ENCODE results near the gene ABCA1.
"Not testable (repeated sequence)": the region's sequence is repeated elsewhere in the genome, so short reads cannot be mapped to it uniquely, and the experiment has no call there.

Gene ABCA1

GRCh38 chr9:104927912-104928740 lies at the start of gene ABCA1:
ABCA1 (minus strand) TSS chr9:104928155; CDS start chr9:104903679, 24,476 bp downstream.
- DNase-seq (ENCODE audit: low read depth in 2 of 2, low spot score in 1 of 2): peak in 1 of 2 donors; percentile 27

GRCh38 chr9:104977580-104977979 lies 49.6 kb upstream of the ABCA1 start:
- DNase-seq (ENCODE audit: low read depth in 2 of 2, low spot score in 1 of 2): no peak

GRCh38 chr9:104977168-104977567 lies 49.2 kb upstream of the ABCA1 start:
- DNase-seq (ENCODE audit: low read depth in 2 of 2, low spot score in 1 of 2): no peak

GRCh38 chr9:104975966-104976595 lies 48.1 kb upstream of the ABCA1 start:
- DNase-seq (ENCODE audit: low read depth in 2 of 2, low spot score in 1 of 2): not testable (repeated sequence)

- DNase-seq (ENCODE audit: low read depth in 2 of 2, low spot score in 1 of 2): no peak
These were observed 46.4 kb upstream of the ABCA1 start for GRCh38 chr9:104974053-104974962.

- no peak for DNase-seq (ENCODE audit: low read depth in 2 of 2, low spot score in 1 of 2)
These were observed 44.4 kb upstream of the ABCA1 start for GRCh38 chr9:104972242-104972866.

- DNase-seq (ENCODE audit: low read depth in 2 of 2, low spot score in 1 of 2): no peak
These were observed 43.6 kb upstream of the ABCA1 start for GRCh38 chr9:104971511-104971910.

- no peak for DNase-seq (ENCODE audit: low read depth in 2 of 2, low spot score in 1 of 2)
These were observed 42.5 kb upstream of the ABCA1 start for GRCh38 chr9:104970271-104970987.

GRCh38 chr9:104969116-104969515 lies 41.2 kb upstream of the ABCA1 start:
- no peak for DNase-seq (ENCODE audit: low read depth in 2 of 2, low spot score in 1 of 2)

- DNase-seq (ENCODE audit: low read depth in 2 of 2, low spot score in 1 of 2): peak; percentile 62 to 70
These were observed 40.3 kb upstream of the ABCA1 start for GRCh38 chr9:104968025-104968982.

GRCh38 chr9:104963076-104963475 lies 35.1 kb upstream of the ABCA1 start:
- DNase-seq (ENCODE audit: low read depth in 2 of 2, low spot score in 1 of 2): no peak

- no peak for DNase-seq (ENCODE audit: low read depth in 2 of 2, low spot score in 1 of 2)
These were observed 33.9 kb upstream of the ABCA1 start for GRCh38 chr9:104961701-104962359.

GRCh38 chr9:104961238-104961637 lies 33.3 kb upstream of the ABCA1 start:
- no peak for DNase-seq (ENCODE audit: low read depth in 2 of 2, low spot score in 1 of 2)

- no peak for DNase-seq (ENCODE audit: low read depth in 2 of 2, low spot score in 1 of 2)
These were observed 32.7 kb upstream of the ABCA1 start for GRCh38 chr9:104960662-104961061.

GRCh38 chr9:104958751-104959150 lies 30.8 kb upstream of the ABCA1 start:
- no peak for DNase-seq (ENCODE audit: low read depth in 2 of 2, low spot score in 1 of 2)

- DNase-seq (ENCODE audit: low read depth in 2 of 2, low spot score in 1 of 2): not testable (repeated sequence)
These were observed 30.1 kb upstream of the ABCA1 start for GRCh38 chr9:104958006-104958405.

- no peak for DNase-seq (ENCODE audit: low read depth in 2 of 2, low spot score in 1 of 2)
These were observed 23.5 kb upstream of the ABCA1 start for GRCh38 chr9:104951487-104951886.

- DNase-seq (ENCODE audit: low read depth in 2 of 2, low spot score in 1 of 2): no peak
These were observed 22.9 kb upstream of the ABCA1 start for GRCh38 chr9:104950838-104951237.

GRCh38 chr9:104948277-104948676 lies 20.3 kb upstream of the ABCA1 start:
- DNase-seq (ENCODE audit: low read depth in 2 of 2, low spot score in 1 of 2): no peak
